Psoas muscle (tissue), 8 donors: ENCODE results near the gene TCEANC. TPM values are rescaled to one million over a fixed set of nuclear protein-coding genes. Genes with fewer than 3 reads are reported as not detected.
A peak's percentile ranks its signal among the peaks of the same experiment; 100 is the strongest.
"Not testable (repeated sequence)": the region's sequence is repeated elsewhere in the genome, so short reads cannot be mapped to it uniquely, and the experiment has no call there.

Experiments used
- ATAC-seq, 4 donors: fragments of 200-7000 bp; cut with Tn5 transposase; one replicate each; pipeline ENCODE4 v1.9.1; 2020; ENCODE audit warnings: moderate library complexity in 3 of 4, mild to moderate bottlenecking in 2 of 4
- DNase-seq, 2 donors: peaks; one replicate each; pipeline ENCODE4 v3.0.0-alpha.2; 2020
- H3K27ac ChIP-seq: fragments of 200-600 bp; one replicate; pipeline ENCODE4 v1.8.0; 2022
- H3K27me3 ChIP-seq, 3 donors: fragments of 200-600 bp in 1 of 3; one replicate each; pipeline versions ENCODE4 v1.6.1 to v1.8.0; 2013 to 2022; ENCODE audit warnings: low read length in 2 of 3, mild to moderate bottlenecking in 2 of 3, moderate library complexity in 1 of 3; ENCODE audit not compliant: insufficient read depth in 3 of 3
- H3K36me3 ChIP-seq, 2 donors: fragments of 200-600 bp in 1 of 2; one replicate each; pipeline versions ENCODE4 v1.6.1 to v1.8.0; 2013 to 2022; ENCODE audit warnings: low read depth in 1 of 2, mild to moderate bottlenecking in 1 of 2, moderate library complexity in 1 of 2; ENCODE audit not compliant: insufficient read depth in 1 of 2
- H3K4me1 ChIP-seq: fragments of 200-600 bp; one replicate; pipeline ENCODE4 v1.8.0; 2022
- H3K4me3 ChIP-seq: fragments of 200-600 bp; one replicate; pipeline ENCODE4 v1.8.0; 2022; ENCODE audit warnings: mild to moderate bottlenecking
- H3K9me3 ChIP-seq: fragments of 200-600 bp; one replicate; pipeline ENCODE4 v1.8.0; 2022
- WGBS, 3 donors: extraction: QIAGEN DNeasy Blood & Tissue Kit; methylation state at CpG; one replicate each; pipeline versions ENCODE4 v1.1.6 to v1.1.7; 2013; 5-methylcytosine and 5-hydroxymethylcytosine counted together
- intact Hi-C, 2 donors: fragments of 100-400 bp; cut with DNase I; formaldehyde crosslinking; loops; one replicate each; pipeline versions ENCODE4 v1.11.0 to v1.14.2; 2022
- polyA plus RNA-seq, 3 donors: library from polyadenylated mRNA; stranded (reverse); fragments of 200-250 nt; gene quantifications; one replicate each; pipeline ENCODE4 v1.2.3, GENCODE V29; 2013
- total RNA-seq, 4 donors: library from RNA; stranded (reverse); fragmentation: NEBNext Ultra II Directional in 2 of 4; extraction: Animal tissue kit (Norgen Biotek cat#: 25700) in 2 of 4; gene quantifications; one replicate each; pipeline versions ENCODE4 v1.2.1 to v1.2.4, GENCODE V29; 2021 to 2023
- TF ChIP-seq, protein P1 (sequence below): fragments of 200-600 bp; IDR thresholded peaks from one replicate; pipeline ENCODE4 v1.8.0; 2022; ENCODE audit warnings: antibody characterized with exemption
- donor health status: healthy with polysubstance abuse.
- donor health status: DM: no; HTN: no; CAD: no; lungs with moderate emphysema.
- donor health status: Bipolar disorder and iron deficiency.
- donor health status: healthy.
- donor health status: DM: yes; HTN: yes; CAD: no.
- donor health status: DM: no; HTN: no; CAD: no.
- donor health status: DM: no; HTN: no; CAD: no.
- donor health status: DM: yes; HTN: yes; CAD: no.

The TCEANC gene
- total and polyA plus RNA-seq, 7 donors, result 0.95 to 5.2 (median 3.5) TPM

DNA sequence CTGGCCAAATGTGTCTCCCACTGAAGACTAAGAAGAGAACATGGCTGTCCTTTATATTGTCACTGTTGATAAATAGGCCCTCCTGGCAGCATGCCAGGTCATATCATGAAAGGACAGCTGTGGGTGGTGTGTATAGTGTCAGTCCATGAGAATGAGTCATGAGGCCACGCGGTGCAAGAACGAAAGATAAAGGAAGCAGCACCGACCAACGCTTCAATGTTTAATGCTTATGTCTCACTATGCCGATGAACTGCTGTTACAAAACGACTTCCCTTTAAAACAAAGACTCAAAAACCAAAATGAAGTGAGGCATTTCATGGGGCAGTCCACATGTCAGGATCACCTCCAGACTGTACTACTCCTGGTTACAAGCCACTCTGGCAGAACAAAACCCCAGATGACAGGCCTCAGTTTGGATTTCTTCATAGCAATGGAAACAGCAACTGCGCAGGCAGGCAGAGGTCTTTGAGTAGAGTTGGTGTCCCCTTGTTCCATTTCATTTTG lies 5.2 kb upstream of the TCEANC start:
- H3K9me3 ChIP-seq, result no peaks in the 10 kb centered on the region
- H3K4me3 ChIP-seq, result no peak overlapping the region
- peaks cover 0 to 41% (median 0%) of the 10 kb centered on the region in 3 donors for H3K27me3 ChIP-seq
- H3K27ac ChIP-seq, result no peak overlapping the region
- WGBS, 3 donors, result 30 to 60% (median 33%) methylated on average over 8 of the region's 8 CpGs
- intact Hi-C loops, result loop anchor here in 1 of 2 donors (10.0 kb wide), 1 partner anchor 133 kb away; no protein-coding TSS in a partner anchor
- H3K36me3 ChIP-seq, result no peaks in the 10 kb centered on the region
- TF ChIP-seq, protein P1, sequence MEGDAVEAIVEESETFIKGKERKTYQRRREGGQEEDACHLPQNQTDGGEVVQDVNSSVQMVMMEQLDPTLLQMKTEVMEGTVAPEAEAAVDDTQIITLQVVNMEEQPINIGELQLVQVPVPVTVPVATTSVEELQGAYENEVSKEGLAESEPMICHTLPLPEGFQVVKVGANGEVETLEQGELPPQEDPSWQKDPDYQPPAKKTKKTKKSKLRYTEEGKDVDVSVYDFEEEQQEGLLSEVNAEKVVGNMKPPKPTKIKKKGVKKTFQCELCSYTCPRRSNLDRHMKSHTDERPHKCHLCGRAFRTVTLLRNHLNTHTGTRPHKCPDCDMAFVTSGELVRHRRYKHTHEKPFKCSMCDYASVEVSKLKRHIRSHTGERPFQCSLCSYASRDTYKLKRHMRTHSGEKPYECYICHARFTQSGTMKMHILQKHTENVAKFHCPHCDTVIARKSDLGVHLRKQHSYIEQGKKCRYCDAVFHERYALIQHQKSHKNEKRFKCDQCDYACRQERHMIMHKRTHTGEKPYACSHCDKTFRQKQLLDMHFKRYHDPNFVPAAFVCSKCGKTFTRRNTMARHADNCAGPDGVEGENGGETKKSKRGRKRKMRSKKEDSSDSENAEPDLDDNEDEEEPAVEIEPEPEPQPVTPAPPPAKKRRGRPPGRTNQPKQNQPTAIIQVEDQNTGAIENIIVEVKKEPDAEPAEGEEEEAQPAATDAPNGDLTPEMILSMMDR, result no peak
- ATAC-seq (peak; percentile 30 to 76 (median 54)), DNase-seq (peak in 1 of 2 donors; percentile 48)
- H3K4me1 ChIP-seq, result no peaks in the 10 kb centered on the region

DNA sequence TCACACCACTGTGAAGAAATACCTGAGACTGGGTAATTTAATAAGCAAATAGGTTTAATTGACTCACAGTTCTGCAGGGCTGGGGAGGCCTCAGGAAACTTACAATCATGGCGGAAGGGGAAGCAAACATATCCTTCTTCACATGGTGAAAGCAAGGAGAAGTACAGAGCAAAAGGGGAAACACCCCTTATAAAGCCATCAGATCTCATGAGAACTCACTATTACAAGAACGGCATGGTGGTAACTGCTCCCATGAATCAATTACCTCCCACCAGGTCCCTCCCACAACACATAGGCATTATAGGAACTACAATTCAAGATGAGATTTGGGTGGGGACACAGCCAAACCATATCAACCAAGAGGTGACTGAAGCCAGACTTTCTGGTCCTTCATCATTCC lies 4.6 kb upstream of the TCEANC start:
- ATAC-seq, DNase-seq, H3K4me3 ChIP-seq, H3K27ac ChIP-seq, H3K9me3 ChIP-seq, H3K4me1 ChIP-seq, H3K36me3 ChIP-seq: not testable (repeated sequence)
- WGBS, 3 donors, result 83 to 90% (median 90%) methylated on average over 2 of the region's 2 CpGs
- H3K27me3 ChIP-seq, result peaks cover 0 to 35% (median 0%) of the 10 kb centered on the region in 3 donors
- intact Hi-C loops, result loop anchor here in 1 of 2 donors (10.0 kb wide), 1 partner anchor 134 kb away; no protein-coding TSS in a partner anchor

DNA sequence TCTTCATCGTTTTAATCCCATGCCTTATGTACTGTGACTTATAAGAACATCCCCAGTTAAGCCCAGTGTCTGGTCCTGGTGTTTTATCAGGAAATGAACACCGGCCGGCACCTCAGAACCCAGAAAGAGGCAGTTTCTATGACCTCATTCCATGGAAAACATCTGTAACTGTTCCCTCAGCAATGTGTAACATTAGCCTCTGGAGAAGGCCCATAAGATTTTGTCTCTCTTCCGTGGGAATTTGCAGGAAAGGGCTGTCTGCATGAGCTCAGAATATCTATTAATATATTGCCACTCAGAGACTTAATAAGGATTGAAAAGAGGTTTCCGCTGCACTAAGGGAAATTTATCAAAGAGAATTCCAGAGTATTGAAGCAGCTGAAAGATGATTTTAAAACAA lies 3.1 kb upstream of the TCEANC start:
- ATAC-seq (no peak), DNase-seq (no peak)
- no peak overlapping the region for H3K27ac ChIP-seq
- TF ChIP-seq, protein P1, result no peak
- H3K9me3 ChIP-seq, result no peaks in the 10 kb centered on the region
- H3K27me3 ChIP-seq, result peaks cover 0 to 24% (median 0%) of the 10 kb centered on the region in 3 donors
- H3K4me3 ChIP-seq, result no peak overlapping the region
- 35 to 39% (median 39%) methylated on average over 5 of the region's 5 CpGs for WGBS, 3 donors
- H3K36me3 ChIP-seq, result no peaks in the 10 kb centered on the region
- intact Hi-C loops, result loop anchor here in 1 of 2 donors (10.0 kb wide), 1 partner anchor 135 kb away; no protein-coding TSS in a partner anchor
- peaks cover 6% of the 10 kb centered on the region for H3K4me1 ChIP-seq

GRCh38 chrX:13650318-13650717 lies 2.6 kb upstream of the TCEANC start:
- intact Hi-C loops, result no loop called here
- H3K4me1 ChIP-seq, result peaks cover 6% of the 10 kb centered on the region
- no peak overlapping the region for H3K27ac ChIP-seq
- H3K4me3 ChIP-seq, result no peak overlapping the region
- no peaks in the 10 kb centered on the region for H3K9me3 ChIP-seq
- 93 to 97% (median 93%) methylated on average over 1 of the region's 1 CpG for WGBS, 3 donors
- TF ChIP-seq, protein P1, result no peak
- H3K36me3 ChIP-seq, result peaks cover 0 to 1% of the 10 kb centered on the region in 2 donors
- DNase-seq, result no peak
- H3K27me3 ChIP-seq, result peaks cover 0 to 22% (median 0%) of the 10 kb centered on the region in 3 donors
- ATAC-seq, result no peak

DNA sequence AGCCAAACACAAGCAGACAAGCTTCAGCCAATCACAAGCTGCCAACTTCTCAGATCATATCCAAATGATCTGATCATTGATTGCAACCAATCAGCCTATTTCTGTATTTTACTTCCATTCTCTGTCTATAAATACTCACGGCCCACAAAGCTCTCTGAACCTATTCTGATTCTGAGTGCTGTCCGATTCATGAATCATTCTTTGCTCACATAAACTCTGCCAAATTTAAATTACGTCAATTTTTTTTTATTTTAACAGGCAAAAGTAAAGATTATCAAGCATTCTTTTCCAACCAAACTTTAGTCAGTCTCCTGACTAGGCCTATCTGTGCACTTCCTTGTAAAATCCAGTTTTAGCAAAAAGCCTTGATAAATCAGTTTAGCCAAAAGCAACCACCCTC lies 1.8 kb upstream of the TCEANC start:
- DNase-seq, result no peak
- intact Hi-C loops, result no loop called here
- H3K27me3 ChIP-seq, result peaks cover 0 to 14% (median 0%) of the 10 kb centered on the region in 3 donors
- no peak for ATAC-seq
- TF ChIP-seq, protein P1, result no peak
- H3K27ac ChIP-seq, result no peak overlapping the region
- peaks cover 0 to 10% of the 10 kb centered on the region in 2 donors for H3K36me3 ChIP-seq
- no peak overlapping the region for H3K4me3 ChIP-seq
- no peaks in the 10 kb centered on the region for H3K9me3 ChIP-seq
- H3K4me1 ChIP-seq, result peaks cover 6% of the 10 kb centered on the region
- 58 to 93% (median 70%) methylated on average over 3 of the region's 3 CpGs for WGBS, 3 donors
